SH-SY5Y (cell line): ENCODE measurements around the gene GFOD1.

Experiments
- GATA2 ChIP-seq: IDR thresholded peaks from 2 replicates; pipeline ENCODE4 v1.6.1; 2011; ENCODE audit warnings: mild to moderate bottlenecking, low read depth, low read length
- GATA3 ChIP-seq: IDR thresholded peaks from 2 replicates; pipeline ENCODE4 v1.6.1; 2011; ENCODE audit warnings: low read depth, mild to moderate bottlenecking, low read length, moderate library complexity

DNA sequence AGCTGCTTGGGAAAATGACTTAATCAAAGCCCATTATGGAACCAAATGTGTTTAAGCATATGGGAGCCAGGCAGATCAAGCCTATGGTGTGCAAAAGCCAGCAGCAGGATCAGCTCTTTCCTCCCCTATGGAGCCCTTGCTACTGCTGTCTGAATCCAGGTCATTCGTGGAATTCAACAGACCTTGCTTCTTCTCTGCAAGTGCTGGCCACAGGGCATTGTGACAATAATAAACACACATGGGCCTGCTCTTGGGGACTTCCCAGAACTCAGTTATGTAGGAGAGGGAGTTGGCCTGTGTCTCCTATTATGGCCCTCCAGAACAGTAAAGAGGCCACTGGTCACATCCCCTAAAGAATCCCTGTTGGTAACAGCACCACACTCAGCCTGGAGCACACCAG lies 18.6 kb downstream of the GFOD1 start:
- TF ChIP-seq GATA2 (no peak), GATA3 (no peak)
